ENCODE data around the gene NSD1. TPM values are rescaled to one million over a fixed set of nuclear protein-coding genes. Genes with fewer than 3 reads are reported as not detected.

NSD1 gene
- total and polyA plus RNA-seq, 2 of the 8 experiments (the other 6 are each of a cell fraction or from before 2014, with no cell fraction given), result 22.8 to 168 TPM

DNA sequence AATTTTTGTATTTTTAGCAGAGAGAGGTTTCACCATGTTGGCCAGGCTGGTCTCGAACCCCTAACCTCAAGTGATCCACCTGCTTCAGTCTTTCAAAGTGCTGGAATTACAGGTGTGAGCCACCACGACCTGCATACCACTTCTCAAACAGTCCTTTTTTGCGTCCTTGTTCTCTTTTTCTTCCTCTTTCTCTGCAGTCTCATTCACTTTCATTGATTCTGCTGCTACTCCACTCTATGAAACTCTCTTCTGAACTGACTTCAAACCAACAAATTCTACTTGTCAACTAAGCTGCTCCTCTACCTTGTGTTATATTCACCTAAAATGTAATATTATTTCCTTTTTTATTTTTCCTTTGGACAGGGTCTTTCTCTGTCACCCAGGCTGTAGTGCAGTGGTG lies 7.9 kb downstream of the NSD1 start:
- H2AK5ac ChIP-seq (ENCODE audit: low read depth, low read length), result no peak overlapping the region
- no peak overlapping the region for H2BK120ac ChIP-seq (replicated peaks; ENCODE audit: low read depth, low read length)
- H2BK15ac ChIP-seq (ENCODE audit: low read length), result no peak overlapping the region
- H3K9ac ChIP-seq (replicated peaks in 1 of 4; ENCODE audit: extremely low read depth in 1 of 4, low read depth in 3 of 4, low read length in 3 of 4), result no peak overlapping the region
- no peak overlapping the region for H3K18ac ChIP-seq (ENCODE audit: extremely low read depth, low read length)
- H4K20me1 ChIP-seq (replicated peaks in 1 of 2; ENCODE audit: control insufficient read depth in 1 of 2, insufficient read depth in 2 of 2, low read length in 2 of 2), result peaks cover 16 to 26% of the 10 kb centered on the region in 2 experiments
- ChIA-PET CTCF (ENCODE audit: partially characterized antibody) (interaction anchor here (0.5 to 2.4 kb wide), 3 partner anchors 15 to 160 kb away, joined by 3 to 9 read pairs (median 3); no protein-coding TSS in a partner anchor), POLR2A (ENCODE audit: partially characterized antibody) (interaction anchor here (0.6 to 14.2 kb wide), 8 partner anchors 8 to 160 kb away, joined by 3 to 139 read pairs (median 13); partner anchors contain the start of genes NSD1, PRELID1 and RAB24)
- no peak overlapping the region for H2BK12ac ChIP-seq (ENCODE audit: low read depth, low read length)
- H3K9me3 ChIP-seq (ENCODE audit: insufficient read depth in 2 of 2, low read depth in 1 of 2, low read length in 1 of 2), result no peaks in the 10 kb centered on the region
- WGBS, 2 experiments (ENCODE audit: extremely low coverage in 1 of 2, insufficient coverage in 1 of 2, insufficient read length in 1 of 2, insufficient replicate concordance in 2 of 2, low coverage in 1 of 2, low lambda C conversion rate in 2 of 2, missing lambda C conversion rate in 1 of 2), result 91% methylated on average over 3 of the region's 3 CpGs; no CpG with 5 or more reads in 1 of the 2 experiments
- no peak for DNase-seq (ENCODE audit: low read depth in 1 of 2, low spot score in 2 of 2)
- no peak overlapping the region for H3K4me3 ChIP-seq (ENCODE audit: extremely low read depth in 1 of 4, insufficient read depth in 2 of 4, low read depth in 3 of 4, low read length in 4 of 4)
- H2BK5ac ChIP-seq (ENCODE audit: low read depth, low read length), result no peak overlapping the region
- H3K14ac ChIP-seq (ENCODE audit: insufficient read length), result no peak overlapping the region
- H3K79me2 ChIP-seq (ENCODE audit: control insufficient read depth in 1 of 2, insufficient read depth in 2 of 2, low read length in 2 of 2), result peaks cover 37 to 100% of the 10 kb centered on the region in 2 experiments
- H4K8ac ChIP-seq (ENCODE audit: extremely low read depth, insufficient read depth, low read length), result no peak overlapping the region
- H2BK20ac ChIP-seq (ENCODE audit: low read length), result no peak overlapping the region
- no peak overlapping the region for H3K4me2 ChIP-seq (ENCODE audit: insufficient read depth in 1 of 2, low read depth in 2 of 2, low read length in 2 of 2)
- 0 out of 2 replicates have a peak, but pooled peaks cover 2% of the 10 kb centered on the region for H3K23me2 ChIP-seq (ENCODE audit: low read depth, low read length)
- peaks cover 0 to 6% (median 0%) of the 10 kb centered on the region in 4 experiments; a peak in 1 of 7 replicates for H3K4me1 ChIP-seq (replicated peaks in 1 of 4; ENCODE audit: control insufficient read depth in 3 of 4, insufficient read depth in 4 of 4, low read length in 3 of 4)
- H3K27ac ChIP-seq (ENCODE audit: low read depth, low read length), result no peak overlapping the region
- peaks cover 2% of the 10 kb centered on the region; the same call in 1 of the 2 replicates for H3K79me1 ChIP-seq (ENCODE audit: low read depth, low read length)
- no peak overlapping the region for H4K5ac ChIP-seq (ENCODE audit: insufficient read length, low read depth, low read length)
- no peak for FAIRE-seq
- no peaks in the 10 kb centered on the region for H3K27me3 ChIP-seq (replicated peaks in 1 of 4; ENCODE audit: control insufficient read depth in 3 of 4, extremely low read depth in 1 of 4, insufficient read depth in 3 of 4, low read length in 3 of 4)
- H3K23ac ChIP-seq (ENCODE audit: insufficient read length), result no peak overlapping the region
- H3K56ac ChIP-seq (replicated peaks; ENCODE audit: insufficient read length, low read depth, low read length), result no peak overlapping the region
- H2AFZ ChIP-seq (ENCODE audit: low read length), result no peak overlapping the region
- peaks cover 6 to 63% (median 32%) of the 10 kb centered on the region in 4 experiments; a peak in 7 of 8 replicates for H3K36me3 ChIP-seq (ENCODE audit: control insufficient read depth in 2 of 4, insufficient read depth in 4 of 4, low read length in 3 of 4)
- no peak overlapping the region for H3K4ac ChIP-seq (replicated peaks; ENCODE audit: insufficient read length, low read depth, low read length)
- no peak overlapping the region for H4K91ac ChIP-seq (replicated peaks; ENCODE audit: insufficient read length, low read length)
- TF ChIP-seq RBBP5 (IDR thresholded peaks at IDR 0.05; ENCODE audit: borderline replicate concordance, low read depth, low read length) (no peak), CBX5 (IDR thresholded peaks at IDR 0.05; ENCODE audit: low read depth, low read length) (no peak), ZNF274 (IDR thresholded peaks at IDR 0.05; ENCODE audit: borderline replicate concordance, extremely low read depth, low read length) (no peak), PHF8 (conservative IDR thresholded peaks at IDR 0.05; ENCODE audit: low read depth, low read length) (no peak), TAF1 (IDR thresholded peaks at IDR 0.05; ENCODE audit: low read depth, low read length) (no peak)
- TF ChIP-seq, protein P1, sequence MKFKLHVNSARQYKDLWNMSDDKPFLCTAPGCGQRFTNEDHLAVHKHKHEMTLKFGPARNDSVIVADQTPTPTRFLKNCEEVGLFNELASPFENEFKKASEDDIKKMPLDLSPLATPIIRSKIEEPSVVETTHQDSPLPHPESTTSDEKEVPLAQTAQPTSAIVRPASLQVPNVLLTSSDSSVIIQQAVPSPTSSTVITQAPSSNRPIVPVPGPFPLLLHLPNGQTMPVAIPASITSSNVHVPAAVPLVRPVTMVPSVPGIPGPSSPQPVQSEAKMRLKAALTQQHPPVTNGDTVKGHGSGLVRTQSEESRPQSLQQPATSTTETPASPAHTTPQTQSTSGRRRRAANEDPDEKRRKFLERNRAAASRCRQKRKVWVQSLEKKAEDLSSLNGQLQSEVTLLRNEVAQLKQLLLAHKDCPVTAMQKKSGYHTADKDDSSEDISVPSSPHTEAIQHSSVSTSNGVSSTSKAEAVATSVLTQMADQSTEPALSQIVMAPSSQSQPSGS (IDR thresholded peaks at IDR 0.05; ENCODE audit: low read length), result no peak
- TF ChIP-seq, protein P2, sequence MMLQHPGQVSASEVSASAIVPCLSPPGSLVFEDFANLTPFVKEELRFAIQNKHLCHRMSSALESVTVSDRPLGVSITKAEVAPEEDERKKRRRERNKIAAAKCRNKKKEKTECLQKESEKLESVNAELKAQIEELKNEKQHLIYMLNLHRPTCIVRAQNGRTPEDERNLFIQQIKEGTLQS (IDR thresholded peaks at IDR 0.05; ENCODE audit: insufficient read depth, low read depth, low read length), result no peak
- TF ChIP-seq, protein P3, sequence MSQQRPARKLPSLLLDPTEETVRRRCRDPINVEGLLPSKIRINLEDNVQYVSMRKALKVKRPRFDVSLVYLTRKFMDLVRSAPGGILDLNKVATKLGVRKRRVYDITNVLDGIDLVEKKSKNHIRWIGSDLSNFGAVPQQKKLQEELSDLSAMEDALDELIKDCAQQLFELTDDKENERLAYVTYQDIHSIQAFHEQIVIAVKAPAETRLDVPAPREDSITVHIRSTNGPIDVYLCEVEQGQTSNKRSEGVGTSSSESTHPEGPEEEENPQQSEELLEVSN (IDR thresholded peaks at IDR 0.05), result no peak
